ENCODE results near the gene TNRC6B.
"Not testable (repeated sequence)": the region's sequence is repeated elsewhere in the genome, so short reads cannot be mapped to it uniquely, and the experiment has no call there.

Gene TNRC6B

DNA sequence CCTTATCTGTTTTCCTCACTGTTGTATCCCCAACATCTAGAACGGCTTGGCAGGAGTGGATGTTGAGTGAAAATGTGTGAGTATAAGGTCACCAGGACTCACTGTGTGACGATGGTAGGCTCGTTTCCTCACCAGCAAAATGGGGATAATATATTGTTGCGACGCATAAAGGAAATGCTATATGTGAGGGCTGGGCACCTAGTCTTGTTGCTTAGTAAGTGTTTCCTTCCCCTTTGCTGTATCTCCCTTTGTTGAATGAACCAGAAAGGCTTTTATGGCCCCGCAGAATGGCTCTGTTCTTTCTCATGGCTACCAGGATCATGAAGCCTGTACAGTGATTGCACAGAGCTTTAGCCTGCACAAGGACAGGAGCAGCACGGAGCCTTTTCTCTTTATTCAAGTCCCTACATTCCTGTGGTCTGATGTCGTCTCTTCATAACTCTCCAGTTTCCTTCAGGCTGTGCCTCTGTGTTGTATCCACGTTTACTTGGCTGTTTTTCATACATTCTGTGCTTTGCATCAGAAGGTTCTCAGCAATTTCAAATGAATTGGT, 5.4 kb downstream of the TNRC6B start:
- no peak for DNase-seq (ENCODE audit: low read depth in 2 of 2)

DNA sequence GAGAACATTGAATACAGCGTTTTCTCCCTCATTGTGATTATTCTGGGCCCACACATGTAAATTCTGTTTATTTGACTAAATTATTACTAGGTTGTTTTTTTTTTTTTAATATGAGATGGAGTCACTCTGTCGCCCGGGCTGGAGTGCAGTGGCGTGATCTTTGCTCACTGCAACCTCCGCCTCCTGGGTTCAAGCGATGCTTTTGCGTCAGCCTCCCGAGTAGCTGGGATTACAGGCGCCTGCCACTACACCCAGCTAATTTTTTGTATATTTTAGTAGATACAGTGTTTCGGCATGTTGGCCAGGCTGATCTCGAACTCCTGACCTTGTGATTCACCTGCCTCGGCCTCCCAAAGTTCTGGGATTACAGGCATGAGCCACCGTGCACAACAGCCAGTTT, 5.9 kb downstream of the TNRC6B start:
- DNase-seq (ENCODE audit: low read depth in 2 of 2): not testable (repeated sequence)

DNA sequence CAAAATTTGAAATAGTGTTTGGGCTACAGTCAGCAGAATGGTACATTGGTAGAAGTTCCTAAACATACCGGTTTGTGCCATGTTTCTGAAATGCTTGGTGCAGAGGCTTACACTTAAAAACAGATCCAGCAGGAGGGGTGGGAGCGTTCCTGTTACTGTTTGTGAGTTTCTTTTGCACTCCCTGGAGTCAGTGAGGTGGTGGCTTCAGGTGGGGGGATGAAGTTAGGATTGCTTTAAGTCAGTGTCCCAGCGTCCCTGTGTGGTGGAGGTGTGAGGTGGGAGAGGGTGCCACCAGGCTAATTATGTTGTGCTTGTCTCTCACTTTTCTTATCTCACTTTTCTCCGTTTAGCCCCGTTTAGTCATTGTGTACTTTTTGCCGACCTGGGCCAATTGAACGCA, 9.7 kb downstream of the TNRC6B start:
- DNase-seq (ENCODE audit: low read depth in 2 of 2): no peak

DNA sequence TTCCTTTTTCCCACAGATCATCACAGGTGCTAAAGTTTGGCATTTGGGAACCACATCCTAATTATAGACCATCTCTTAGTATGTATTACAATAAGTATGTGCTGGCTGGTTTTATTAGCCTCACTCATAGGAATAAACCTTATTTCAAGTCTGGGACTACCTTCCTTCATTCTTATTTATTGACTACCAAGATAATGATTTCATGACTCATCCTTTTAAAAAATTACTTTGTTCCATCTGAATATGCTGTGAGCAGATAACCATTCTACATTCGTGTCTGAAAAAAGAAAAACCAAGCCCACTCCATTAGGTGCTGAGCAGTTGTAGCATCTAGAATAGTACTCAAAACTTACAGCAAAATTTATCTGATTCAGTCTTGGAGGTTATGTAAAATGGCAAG, 12.3 kb downstream of the TNRC6B start:
- no peak for DNase-seq (ENCODE audit: low read depth in 2 of 2)

DNA sequence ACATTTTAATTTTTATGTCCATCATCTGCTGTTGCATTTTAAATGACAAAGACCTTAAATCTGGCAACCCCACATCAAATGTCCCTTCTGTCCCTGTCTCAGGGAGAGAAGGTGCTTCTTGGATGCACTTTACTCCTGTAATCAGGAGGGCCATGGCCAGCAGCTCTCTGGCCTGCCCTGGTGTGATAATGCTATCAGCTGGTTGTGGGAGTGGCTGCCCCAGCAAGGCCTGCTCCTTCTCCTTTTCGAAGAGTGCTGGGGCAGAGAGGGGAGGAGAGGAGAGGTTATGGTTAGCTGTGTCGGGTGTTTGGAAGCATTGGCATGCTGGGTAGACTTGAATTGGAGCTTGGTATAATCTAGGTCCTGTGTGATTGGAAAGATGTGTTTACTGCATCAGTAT, 12.8 kb downstream of the TNRC6B start:
- DNase-seq (ENCODE audit: low read depth in 2 of 2): no peak

DNA sequence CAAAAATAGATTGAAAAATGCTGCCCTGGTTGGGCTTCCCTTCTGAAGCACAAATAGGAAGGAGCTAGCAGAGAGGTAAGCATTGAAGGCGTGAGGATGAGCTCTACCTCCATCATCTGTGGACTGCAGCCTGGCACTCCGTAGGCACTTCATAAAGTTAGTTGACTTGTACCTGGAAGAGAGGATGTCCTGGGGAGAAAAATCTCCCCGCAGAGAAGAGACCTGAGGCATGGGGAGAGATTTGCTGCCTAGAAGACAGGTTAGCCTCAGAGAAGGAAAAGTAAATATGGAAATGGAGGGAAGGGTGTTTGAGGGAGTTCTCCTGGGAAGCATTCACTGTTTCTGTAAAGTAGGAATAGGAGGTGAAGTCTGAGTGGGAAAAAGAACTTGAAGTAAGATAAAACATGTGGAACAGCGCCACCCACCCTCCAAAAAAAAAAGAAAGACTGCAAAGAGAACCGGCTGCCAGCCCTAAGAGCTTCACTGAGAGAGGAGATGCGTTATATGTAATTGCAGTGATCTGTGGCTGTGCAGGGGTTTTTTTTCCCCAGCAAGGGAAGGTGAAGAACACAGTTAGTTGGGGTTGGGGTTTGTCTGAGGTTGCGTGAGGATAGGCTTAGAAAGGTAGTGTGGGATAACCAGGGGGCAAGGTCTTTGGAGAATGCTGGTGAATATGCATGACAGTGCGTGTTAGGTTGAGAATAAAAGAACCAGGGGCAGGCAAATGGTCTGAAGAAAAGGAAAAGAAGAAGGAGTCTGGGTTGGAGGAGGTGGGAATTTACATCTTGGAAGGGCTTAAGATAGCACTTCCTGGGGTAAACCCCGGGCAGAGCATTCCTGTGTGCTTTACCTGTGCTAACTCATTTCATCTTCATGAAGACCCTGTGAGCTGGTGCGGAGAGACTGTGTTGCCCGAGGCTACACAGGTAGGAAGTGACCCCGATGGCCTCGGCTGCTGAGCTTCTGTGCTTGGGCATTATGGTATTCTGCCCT, 16.0 kb downstream of the TNRC6B start:
- no peak for DNase-seq (ENCODE audit: low read depth in 2 of 2)

DNA sequence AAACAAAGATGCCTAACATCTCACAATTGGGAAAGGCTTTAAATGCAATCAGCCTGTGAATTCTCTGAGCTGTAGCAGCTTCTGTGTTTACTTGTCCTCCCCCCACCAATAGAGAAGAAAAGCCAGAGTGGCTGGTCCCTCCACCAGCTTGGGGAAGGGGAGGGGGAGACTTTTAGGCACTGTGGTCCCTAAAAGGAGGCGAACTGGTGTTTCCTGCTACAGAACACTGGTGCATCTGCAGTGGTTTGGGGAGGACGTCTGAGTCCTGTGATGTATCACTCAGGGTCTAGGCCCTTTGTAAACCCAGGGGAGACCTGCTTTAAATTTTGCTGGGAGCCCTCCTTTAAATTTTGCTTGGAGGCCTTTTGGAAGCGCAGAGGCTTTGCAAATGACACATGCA, 16.9 kb downstream of the TNRC6B start:
- no peak for DNase-seq (ENCODE audit: low read depth in 2 of 2)

DNA sequence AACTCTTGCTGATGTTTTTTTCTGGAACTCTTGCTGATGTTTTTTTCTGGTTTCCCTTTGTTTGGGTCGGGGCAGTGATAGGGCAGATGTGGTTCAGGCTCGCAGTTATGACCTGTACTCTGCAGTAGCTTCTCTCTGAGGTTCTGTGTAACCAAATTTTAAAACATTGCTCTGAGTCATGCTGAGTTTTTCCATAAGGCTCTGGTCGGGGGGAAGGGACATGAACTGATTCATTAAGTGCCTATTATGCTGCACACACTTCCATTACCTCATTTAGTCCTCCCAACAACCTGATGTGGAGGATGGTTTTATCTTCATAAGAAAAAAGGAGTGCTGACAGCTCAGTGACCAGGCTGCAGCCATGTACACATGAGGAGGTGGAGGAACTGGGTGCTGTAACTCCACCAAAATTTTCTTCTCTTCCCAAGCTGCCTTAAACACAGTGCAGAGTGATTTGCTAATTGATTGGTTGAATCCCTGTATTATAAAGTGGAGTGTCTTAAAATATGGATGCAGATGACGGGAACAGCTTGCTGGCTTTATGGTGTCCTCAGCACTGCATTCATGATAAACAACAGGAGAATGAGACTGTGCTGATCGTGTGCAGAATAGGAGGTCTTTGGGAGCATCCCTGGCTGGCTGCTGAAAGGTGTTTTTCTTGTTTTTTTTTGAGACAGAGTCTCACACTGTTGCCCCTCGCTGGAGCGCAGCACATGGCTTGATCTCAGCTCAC, 19.1 kb downstream of the TNRC6B start:
- DNase-seq (ENCODE audit: low read depth in 2 of 2): no peak

DNA sequence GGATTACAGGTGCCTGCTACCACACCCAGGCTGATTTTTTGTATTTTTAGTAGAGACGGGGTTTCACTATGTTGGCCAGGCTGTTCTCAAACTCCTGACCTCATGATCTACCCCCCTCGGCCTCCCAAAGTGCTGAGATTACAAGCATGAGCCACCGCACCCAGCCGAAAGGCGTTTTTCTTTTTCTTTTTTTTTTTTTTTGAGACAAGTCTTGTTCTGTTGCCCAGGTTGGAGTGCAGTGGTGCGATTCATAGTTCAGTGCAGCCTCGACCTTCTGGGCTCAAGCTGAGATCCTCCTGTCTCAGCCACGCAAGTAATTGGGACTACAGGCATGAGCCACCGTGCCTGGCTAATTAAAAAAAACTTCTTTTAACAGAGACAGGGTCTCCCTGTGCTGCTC, 19.7 kb downstream of the TNRC6B start:
- DNase-seq (ENCODE audit: low read depth in 2 of 2): not testable (repeated sequence)

DNA sequence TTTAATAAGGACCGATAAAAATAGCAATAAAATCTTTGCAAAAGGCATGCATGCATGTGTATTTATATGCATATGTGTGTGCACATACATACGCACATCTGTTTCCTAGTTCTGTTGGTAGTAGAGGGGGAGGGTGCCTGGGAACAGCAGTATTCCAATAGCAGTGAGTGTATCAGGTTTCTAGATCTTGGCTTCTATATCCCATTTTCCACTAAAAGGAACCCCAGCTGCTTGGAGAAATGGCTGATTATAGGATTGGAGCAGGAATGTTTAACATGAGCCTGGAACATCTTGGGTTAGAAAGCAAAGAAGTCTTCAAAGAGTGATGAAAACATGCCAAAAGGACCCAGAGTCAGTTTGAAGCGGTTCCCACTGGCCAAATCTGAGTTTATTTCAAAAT, 21.0 kb downstream of the TNRC6B start:
- no peak for DNase-seq (ENCODE audit: low read depth in 2 of 2)

DNA sequence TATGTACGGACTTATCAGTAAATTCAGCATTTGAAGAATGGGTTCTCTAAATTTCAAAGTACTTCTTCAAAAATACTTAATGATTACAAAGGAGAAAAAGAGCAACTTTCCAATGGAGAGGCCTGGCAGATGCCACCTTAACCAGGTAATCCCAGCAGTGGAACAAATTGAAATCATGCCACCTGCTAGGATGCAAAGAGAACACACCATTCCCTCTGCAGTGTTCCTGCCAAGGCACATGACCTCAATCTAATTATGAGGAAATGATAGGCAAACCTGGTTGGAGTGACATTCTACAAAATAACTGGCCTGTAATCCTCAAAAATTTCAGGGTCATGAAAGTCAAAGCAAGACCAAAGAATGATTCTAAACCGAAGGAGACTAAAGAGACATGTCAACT, 21.5 kb downstream of the TNRC6B start:
- DNase-seq (ENCODE audit: low read depth in 2 of 2): no peak

DNA sequence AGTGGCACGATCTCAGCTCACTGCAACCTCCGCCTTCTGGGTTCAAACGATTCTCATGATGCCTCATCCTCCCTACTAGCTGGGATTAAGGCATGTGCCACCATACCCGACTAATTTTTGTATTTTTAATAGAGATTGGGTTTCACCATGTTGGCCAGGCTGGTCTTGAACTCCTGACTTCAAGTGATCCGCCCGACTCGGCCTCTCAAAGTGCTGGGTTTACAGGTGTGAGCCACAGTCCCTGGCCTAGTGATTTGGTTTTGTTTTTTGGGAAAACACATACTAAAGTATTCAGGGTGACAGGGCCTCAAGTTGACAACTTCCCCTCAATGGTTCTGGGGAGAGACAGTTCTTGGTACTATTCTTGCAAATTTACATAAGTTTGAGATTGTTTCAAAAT, 22.1 kb downstream of the TNRC6B start:
- DNase-seq (ENCODE audit: low read depth in 2 of 2): no peak

DNA sequence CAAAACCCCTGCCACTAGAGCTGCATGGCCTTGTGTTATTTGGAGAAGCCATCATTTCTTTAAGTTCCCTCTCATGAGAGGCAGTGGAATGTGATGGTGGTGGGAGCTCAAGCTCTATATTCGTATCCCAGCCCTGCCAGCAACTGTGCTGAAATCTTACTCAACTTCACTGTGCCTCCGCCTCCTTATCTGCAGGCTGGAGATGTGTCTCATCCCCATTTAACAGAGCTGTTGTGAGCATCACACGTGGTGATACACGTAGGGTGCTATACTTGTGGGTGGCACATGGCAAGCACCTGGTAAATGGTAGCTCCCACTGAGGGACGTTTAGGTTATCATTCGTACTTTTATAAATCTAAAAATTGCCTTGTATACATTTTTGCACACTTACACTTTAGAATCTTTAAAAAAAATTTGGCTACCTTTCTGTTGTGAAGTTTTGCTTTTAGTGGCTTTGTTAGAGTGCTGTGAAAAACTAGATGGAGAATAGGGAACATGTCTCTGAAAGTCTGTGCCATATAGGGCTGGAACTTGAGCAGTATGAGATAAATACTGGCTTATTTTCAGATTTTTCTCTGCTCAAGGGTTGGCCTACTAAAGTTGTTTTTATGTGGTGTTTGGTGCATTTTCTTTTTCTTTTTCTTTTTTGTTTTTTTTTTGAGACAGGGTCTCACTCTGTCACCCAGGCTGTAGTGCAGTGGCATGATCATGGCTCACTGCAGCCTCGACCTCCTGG, 23.2 kb downstream of the TNRC6B start:
- DNase-seq (ENCODE audit: low read depth in 2 of 2): no peak

DNA sequence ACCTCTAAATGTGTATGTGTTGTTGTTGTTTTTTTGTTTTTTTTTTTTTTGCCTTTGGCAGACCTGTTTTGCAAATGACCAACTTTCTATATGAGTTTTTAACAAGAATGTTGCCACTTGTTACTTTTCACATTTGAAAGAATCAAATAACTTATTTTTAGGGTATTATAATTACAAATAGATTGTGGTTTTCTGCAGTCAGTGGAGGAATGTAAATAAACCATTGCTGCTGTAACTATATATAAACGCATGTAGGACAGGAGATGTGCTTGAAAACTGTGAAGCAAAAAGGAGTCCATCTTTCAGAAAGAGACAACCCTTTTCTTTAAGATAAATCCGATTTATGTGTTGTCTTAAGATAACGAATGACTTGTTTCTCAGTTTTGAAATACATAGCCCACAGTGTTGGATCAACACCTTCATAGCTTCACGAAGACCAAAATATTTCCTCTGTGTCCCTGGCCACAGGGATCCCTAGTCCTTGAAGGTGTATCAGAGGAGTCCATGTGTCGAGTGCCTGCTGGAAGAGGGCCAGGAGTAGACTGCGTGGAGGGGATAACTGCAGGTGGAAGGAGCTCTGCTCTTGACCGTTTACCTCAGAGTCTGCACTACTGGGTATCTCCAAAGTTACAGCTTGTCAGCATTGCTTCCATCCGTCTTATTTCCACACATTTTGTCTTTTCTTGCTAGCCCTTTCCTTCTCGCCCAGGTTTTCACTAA, 24.7 kb downstream of the TNRC6B start:
- no peak for DNase-seq (ENCODE audit: low read depth in 2 of 2)

DNA sequence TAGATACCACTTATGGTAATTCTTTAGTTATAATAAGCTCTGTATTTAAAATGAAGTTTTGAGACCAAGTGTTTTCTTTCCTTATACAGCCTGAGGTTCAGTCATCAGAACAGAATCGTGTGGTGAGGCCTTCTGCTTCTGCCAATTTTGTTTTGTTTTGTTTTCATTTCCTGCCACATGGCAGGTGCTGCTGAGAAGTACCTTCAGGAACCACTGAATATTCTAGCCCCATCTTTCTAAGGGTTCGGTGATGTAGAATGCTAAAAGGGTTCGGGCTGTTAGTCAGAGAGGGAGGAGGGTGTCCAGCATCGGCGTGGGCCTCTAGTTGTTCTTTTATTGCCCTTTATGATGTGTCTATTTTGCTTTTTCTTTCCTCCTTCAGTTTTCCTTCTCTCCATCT, 25.8 kb downstream of the TNRC6B start:
- no peak for DNase-seq (ENCODE audit: low read depth in 2 of 2)

DNA sequence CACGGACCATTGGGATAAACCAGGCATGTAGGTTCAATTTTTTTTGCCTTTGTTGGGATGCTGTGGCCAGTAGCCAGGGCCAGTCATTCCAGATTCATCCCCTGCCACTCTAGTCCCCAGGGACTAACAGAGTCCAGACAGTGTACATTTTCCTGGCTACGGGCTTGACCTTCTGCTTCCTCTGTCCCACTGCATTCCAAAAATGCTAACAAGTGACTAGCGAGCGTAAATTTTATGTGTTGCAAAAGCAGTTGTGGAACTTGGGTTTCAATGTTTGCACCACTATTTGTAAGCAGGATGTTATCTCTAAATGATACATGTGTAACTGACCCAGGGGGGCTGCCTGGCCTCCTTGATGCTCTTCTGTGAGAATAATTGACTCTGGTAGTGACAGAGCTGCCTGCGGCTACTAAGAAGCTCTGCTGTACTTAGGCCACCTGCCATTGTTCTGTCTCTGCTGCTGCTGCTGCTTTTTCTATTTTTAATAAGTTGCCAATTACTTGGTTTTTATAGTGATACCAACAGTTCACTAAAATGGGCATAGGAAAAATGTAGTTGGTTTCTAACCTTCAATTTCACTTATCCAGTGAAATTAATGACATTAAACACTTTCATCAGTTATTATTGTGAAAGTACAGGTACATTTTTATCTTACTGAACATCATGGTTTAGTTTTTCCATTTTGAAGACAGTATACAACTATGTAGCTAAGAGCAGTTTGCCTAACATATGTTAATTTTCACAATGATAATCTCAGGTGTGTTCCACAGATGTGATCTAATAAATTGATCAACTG, 26.8 kb downstream of the TNRC6B start:
- DNase-seq (ENCODE audit: low read depth in 2 of 2): no peak

DNA sequence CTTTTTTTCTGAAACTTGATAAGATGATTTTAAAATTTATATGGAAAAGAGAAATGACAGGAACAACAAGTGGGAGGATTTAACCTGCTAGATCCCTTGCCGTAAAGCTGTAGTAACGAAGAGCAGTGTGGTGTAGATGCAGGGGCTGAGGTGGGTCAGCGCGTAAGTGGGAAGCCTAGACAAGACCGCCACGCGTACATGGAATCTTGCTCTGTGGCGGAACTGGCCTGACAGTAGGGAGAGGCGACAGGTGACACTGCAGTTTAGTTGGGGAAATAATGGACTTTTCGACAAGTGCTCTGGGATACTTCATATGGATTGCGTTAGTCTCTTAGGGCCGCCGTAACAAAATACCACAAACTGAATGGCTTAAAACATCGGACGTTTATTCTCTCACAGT, 28.8 kb downstream of the TNRC6B start:
- no peak for DNase-seq (ENCODE audit: low read depth in 2 of 2)

DNA sequence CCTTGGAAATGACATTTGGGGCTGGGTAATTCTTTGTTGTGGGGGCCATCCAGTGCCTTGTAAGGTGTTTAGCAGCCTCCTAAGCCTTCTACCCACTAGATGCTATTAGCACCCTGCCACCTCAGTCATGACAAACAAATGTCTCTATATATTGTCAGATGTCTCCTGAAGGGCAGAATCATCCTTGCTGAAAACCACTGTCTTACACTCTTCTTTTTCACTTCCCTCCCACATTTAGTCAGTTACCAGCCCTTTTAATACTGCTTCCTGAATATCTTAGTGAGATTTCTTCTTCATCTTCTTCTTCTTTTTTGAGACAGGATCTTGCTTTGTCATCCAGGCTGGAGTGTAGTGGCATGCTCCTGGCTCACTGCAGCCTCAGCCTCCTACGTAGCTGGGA, 33.1 kb downstream of the TNRC6B start:
- no peak for DNase-seq (ENCODE audit: low read depth in 2 of 2)

DNA sequence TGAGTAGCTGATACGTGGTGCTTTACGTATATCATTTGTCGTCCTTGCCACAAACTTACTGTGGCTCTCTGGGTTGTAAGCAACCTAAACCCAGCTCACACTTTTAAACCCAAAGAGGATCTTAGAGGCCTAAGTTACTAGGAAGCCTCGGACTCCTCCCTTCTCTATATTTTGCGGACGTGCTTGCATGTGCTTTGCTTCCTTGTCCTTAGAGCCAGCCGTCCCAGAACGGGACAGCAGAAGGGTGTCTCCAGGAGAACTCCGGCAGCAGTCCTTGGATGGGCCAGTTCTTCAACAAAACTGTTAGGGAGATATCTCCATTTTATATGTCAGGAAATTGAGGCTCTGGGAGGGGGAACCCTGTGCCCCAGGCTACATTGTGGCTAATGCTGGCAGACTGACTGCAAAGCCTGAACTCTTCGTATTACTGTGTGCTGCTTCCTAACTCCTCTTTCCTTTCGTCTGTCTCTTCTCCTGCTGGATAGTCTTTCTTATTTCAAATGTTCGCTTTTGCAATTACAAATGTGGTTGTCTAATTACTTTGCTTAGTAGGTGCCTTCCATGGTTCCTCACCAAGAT, 33.8 kb downstream of the TNRC6B start:
- no peak for DNase-seq (ENCODE audit: low read depth in 2 of 2)

DNA sequence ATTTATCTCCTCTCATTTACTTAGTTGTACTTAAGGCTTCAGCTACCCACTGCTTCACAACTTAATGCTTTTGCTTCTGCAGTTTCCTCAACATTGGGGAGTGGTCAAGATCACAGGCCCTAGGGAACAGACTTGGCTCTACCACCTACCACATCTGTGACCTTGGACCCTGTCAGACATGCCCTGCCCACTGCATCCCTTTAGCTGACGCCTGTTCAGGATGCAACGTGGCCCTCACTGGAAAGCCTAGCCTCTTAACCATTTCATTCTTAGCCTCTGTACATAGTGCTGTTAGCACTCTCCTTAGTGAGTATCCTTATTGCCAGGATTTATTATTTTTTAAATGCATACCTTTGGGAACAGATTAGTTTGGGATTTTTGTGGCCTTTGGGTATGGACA, 34.4 kb downstream of the TNRC6B start:
- no peak for DNase-seq (ENCODE audit: low read depth in 2 of 2)
